Esophagus (tissue), 2 donors: ENCODE data around the gene NEGR1. TPM values are rescaled to one million over a fixed set of nuclear protein-coding genes. Genes with fewer than 3 reads are reported as not detected.

Source experiments
- H3K27ac ChIP-seq, 2 donors: one replicate each; pipeline ENCODE4 v1.5.1; 2013; ENCODE audit warnings: low read depth in 2 of 2, mild to moderate bottlenecking in 2 of 2, inconsistent platforms in 1 of 2, low read length in 1 of 2, moderate library complexity in 1 of 2
- H3K27me3 ChIP-seq, 2 donors: one replicate each; pipeline ENCODE4 v1.6.1; 2013; ENCODE audit warnings: low read length in 2 of 2, control low read depth in 1 of 2, mild to moderate bottlenecking in 1 of 2; ENCODE audit not compliant: insufficient read depth in 2 of 2, control insufficient read depth in 1 of 2
- H3K36me3 ChIP-seq, 2 donors: one replicate each; pipeline ENCODE4 v1.6.1; 2013; ENCODE audit warnings: low read length in 1 of 2; ENCODE audit not compliant: control insufficient read depth in 2 of 2, insufficient read depth in 2 of 2
- H3K4me1 ChIP-seq, 2 donors: one replicate each; pipeline ENCODE4 v1.6.1; 2013; ENCODE audit warnings: low read length in 1 of 2; ENCODE audit not compliant: control insufficient read depth in 2 of 2, insufficient read depth in 2 of 2
- H3K4me3 ChIP-seq, 2 donors: one replicate each; pipeline ENCODE4 v1.5.1; 2013; ENCODE audit warnings: low read length in 2 of 2, mild to moderate bottlenecking in 2 of 2, low read depth in 1 of 2, moderate library complexity in 1 of 2
- H3K9me3 ChIP-seq, 2 donors: one replicate each; pipeline ENCODE4 v1.6.1; 2013; ENCODE audit warnings: mild to moderate bottlenecking in 2 of 2, low read depth in 1 of 2, low read length in 1 of 2, moderate library complexity in 1 of 2; ENCODE audit not compliant: control insufficient read depth in 2 of 2, insufficient read depth in 1 of 2
- WGBS, 2 donors: extraction: QIAGEN DNeasy Blood & Tissue Kit; methylation state at CpG; one replicate each; pipeline ENCODE4 v1.1.7; 2013; 5-methylcytosine and 5-hydroxymethylcytosine counted together
- polyA plus RNA-seq, 2 donors: library from polyadenylated mRNA; stranded (reverse); fragments of 200-250 nt; gene quantifications; one replicate each; pipeline ENCODE4 v1.2.3, GENCODE V29; 2013
- donor health status: healthy with polysubstance abuse.
- donor health status: Bipolar disorder and iron deficiency.

NEGR1 gene
- polyA plus RNA-seq, 2 donors: 0.59 to 1.4 TPM

GRCh38 chr1:72202761-72203160, 79.6 kb downstream of the NEGR1 start:
- no peaks in the 10 kb centered on the region for H3K4me1 ChIP-seq
- WGBS, 2 donors: 40 to 46% methylated on average over 2 of the region's 2 CpGs
- H3K27me3 ChIP-seq: no peaks in the 10 kb centered on the region
- H3K9me3 ChIP-seq: no peaks in the 10 kb centered on the region
- H3K27ac ChIP-seq: no peak overlapping the region
- H3K36me3 ChIP-seq: no peaks in the 10 kb centered on the region
- H3K4me3 ChIP-seq: no peak overlapping the region

- H3K4me1 ChIP-seq: no peaks in the 10 kb centered on the region
- no peaks in the 10 kb centered on the region for H3K36me3 ChIP-seq
- no peaks in the 10 kb centered on the region for H3K9me3 ChIP-seq
- H3K27ac ChIP-seq: no peak overlapping the region
- H3K4me3 ChIP-seq: no peak overlapping the region
- 68 to 78% methylated on average over 3 of the region's 3 CpGs for WGBS, 2 donors
- no peaks in the 10 kb centered on the region for H3K27me3 ChIP-seq
These were observed 84.6 kb downstream of the NEGR1 start for GRCh38 chr1:72197786-72198185.

- no peaks in the 10 kb centered on the region for H3K27me3 ChIP-seq
- 80 to 85% methylated on average over 1 of the region's 1 CpG for WGBS, 2 donors
- H3K4me1 ChIP-seq: no peaks in the 10 kb centered on the region
These were observed 95.5 kb downstream of the NEGR1 start for GRCh38 chr1:72186733-72187307.

GRCh38 chr1:72184099-72184701, 98.1 kb downstream of the NEGR1 start:
- Histone ChIP-seq H3K4me3 (no peak overlapping the region), H3K27ac (no peak overlapping the region), H3K27me3 (no peaks in the 10 kb centered on the region), H3K36me3 (no peaks in the 10 kb centered on the region), H3K4me1 (no peaks in the 10 kb centered on the region), H3K9me3 (no peaks in the 10 kb centered on the region)
- WGBS, 2 donors: 52 to 63% methylated on average over 3 of the region's 3 CpGs

More at GRCh38 chr1:72186733-72187307, 95.5 kb downstream of the NEGR1 start:
- Histone ChIP-seq H3K4me3 (no peak overlapping the region), H3K36me3 (no peaks in the 10 kb centered on the region), H3K27ac (no peak overlapping the region), H3K9me3 (no peaks in the 10 kb centered on the region)

- H3K27ac ChIP-seq: no peak overlapping the region
- H3K27me3 ChIP-seq: no peaks in the 10 kb centered on the region
- H3K36me3 ChIP-seq: no peaks in the 10 kb centered on the region
- no peaks in the 10 kb centered on the region for H3K4me1 ChIP-seq
- no peaks in the 10 kb centered on the region for H3K9me3 ChIP-seq
- no peak overlapping the region for H3K4me3 ChIP-seq
These were observed 99.5 kb downstream of the NEGR1 start for GRCh38 chr1:72182859-72183258.

- Histone ChIP-seq H3K9me3 (no peaks in the 10 kb centered on the region), H3K4me1 (no peaks in the 10 kb centered on the region), H3K4me3 (no peak overlapping the region), H3K27me3 (no peaks in the 10 kb centered on the region), H3K36me3 (no peaks in the 10 kb centered on the region), H3K27ac (no peak overlapping the region)
- WGBS, 2 donors: 92% methylated on average over 2 of the region's 2 CpGs
These were observed 104.1 kb downstream of the NEGR1 start for GRCh38 chr1:72178266-72178665.

- no peaks in the 10 kb centered on the region for H3K9me3 ChIP-seq
- H3K36me3 ChIP-seq: no peaks in the 10 kb centered on the region
- 59 to 63% methylated on average over 1 of the region's 1 CpG for WGBS, 2 donors
- no peak overlapping the region for H3K4me3 ChIP-seq
- H3K27ac ChIP-seq: no peak overlapping the region
- no peaks in the 10 kb centered on the region for H3K27me3 ChIP-seq
- no peaks in the 10 kb centered on the region for H3K4me1 ChIP-seq
These were observed 104.6 kb downstream of the NEGR1 start for GRCh38 chr1:72177711-72178110.

GRCh38 chr1:72170246-72170645, 112.1 kb downstream of the NEGR1 start:
- H3K4me3 ChIP-seq: no peak overlapping the region
- no peaks in the 10 kb centered on the region for H3K4me1 ChIP-seq
- H3K36me3 ChIP-seq: no peaks in the 10 kb centered on the region
- H3K27ac ChIP-seq: no peak overlapping the region
- no peaks in the 10 kb centered on the region for H3K27me3 ChIP-seq
- H3K9me3 ChIP-seq: no peaks in the 10 kb centered on the region

GRCh38 chr1:72166426-72166825, 115.9 kb downstream of the NEGR1 start:
- H3K4me3 ChIP-seq: no peak overlapping the region
- no peaks in the 10 kb centered on the region for H3K36me3 ChIP-seq
- H3K27me3 ChIP-seq: no peaks in the 10 kb centered on the region
- 83 to 92% methylated on average over 2 of the region's 2 CpGs for WGBS, 2 donors
- H3K27ac ChIP-seq: no peak overlapping the region
- no peaks in the 10 kb centered on the region for H3K4me1 ChIP-seq
- H3K9me3 ChIP-seq: no peaks in the 10 kb centered on the region

GRCh38 chr1:72150508-72150907, 131.8 kb downstream of the NEGR1 start:
- no peaks in the 10 kb centered on the region for H3K4me1 ChIP-seq

More at GRCh38 chr1:72150508-72150907, 131.8 kb downstream of the NEGR1 start:
- Histone ChIP-seq H3K36me3 (no peaks in the 10 kb centered on the region), H3K27me3 (no peaks in the 10 kb centered on the region), H3K27ac (no peak overlapping the region), H3K9me3 (peaks cover 0 to 4% of the 10 kb centered on the region in 2 donors), H3K4me3 (no peak overlapping the region)
